Common myeloid progenitor, CD34-positive (primary cell): Measurements from ENCODE around the gene SSBP3.

Source experiments
- CTCF ChIA-PET: fragments of 350-600 bp; sonication (Branson Sonifier 250); formaldehyde crosslinking; loops from one replicate; lab custom pipeline; 2021; ENCODE audit warnings: antibody characterized with exemption; lab: Charles Lee
- POLR2A ChIA-PET: fragments of 350-600 bp; sonication (Branson Sonifier 250); formaldehyde crosslinking; loops from one replicate; lab custom pipeline; 2021; ENCODE audit warnings: antibody characterized with exemption; lab: Charles Lee
- DNase-seq, 3 donors: peaks; one replicate each; pipeline versions ENCODE4 v3.0.0 to v3.0.0-alpha.2; 2013
- H3K27ac ChIP-seq, 2 experiments: 1 replicate in 1 of 2; 2 replicates in 1 of 2; pipeline ENCODE4 v1.7.0; 2013; ENCODE audit warnings: inconsistent platforms in 2 of 2, low read length in 2 of 2, mild to moderate bottlenecking in 2 of 2, low read depth in 1 of 2, moderate library complexity in 1 of 2; ENCODE audit not compliant: severe bottlenecking in 2 of 2, insufficient read depth in 1 of 2, poor library complexity in 1 of 2
- H3K27me3 ChIP-seq, 5 experiments: replicated peaks in 2 of 5; 1 replicate in 3 of 5; 2 replicates in 2 of 5; pipeline versions ENCODE4 v1.6.1 to v1.7.0; 2013; ENCODE audit warnings: low read length in 4 of 5, mild to moderate bottlenecking in 2 of 5, moderate library complexity in 2 of 5, inconsistent platforms in 1 of 5; ENCODE audit not compliant: insufficient read depth in 5 of 5, control insufficient read depth in 4 of 5
- H3K36me3 ChIP-seq, 4 experiments: 1 replicate in 2 of 4; 2 replicates in 2 of 4; pipeline versions ENCODE4 v1.6.1 to v1.7.0; 2013; ENCODE audit warnings: low read length in 3 of 4, control low read depth in 1 of 4, mild to moderate bottlenecking in 1 of 4; ENCODE audit not compliant: control insufficient read depth in 4 of 4, insufficient read depth in 4 of 4
- H3K4me1 ChIP-seq, 4 experiments: 1 replicate in 3 of 4; 2 replicates in 1 of 4; pipeline versions ENCODE4 v1.6.1 to v1.7.1; 2013; ENCODE audit warnings: low read length in 3 of 4, mild to moderate bottlenecking in 3 of 4, control low read depth in 1 of 4, inconsistent platforms in 1 of 4, moderate library complexity in 1 of 4; ENCODE audit not compliant: control insufficient read depth in 4 of 4, insufficient read depth in 4 of 4; ENCODE audit errors: control extremely low read depth in 1 of 4
- H3K4me3 ChIP-seq, 7 experiments: 1 replicate in 4 of 7; 2 replicates in 3 of 7; pipeline versions ENCODE4 v1.5.1 to v1.7.0; 2013; ENCODE audit warnings: mild to moderate bottlenecking in 7 of 7, low read length in 6 of 7, moderate library complexity in 6 of 7, inconsistent platforms in 2 of 7, low read depth in 2 of 7, control low read depth in 1 of 7; ENCODE audit not compliant: insufficient read depth in 4 of 7, control insufficient read depth in 1 of 7; ENCODE audit errors: extremely low read depth in 1 of 7
- H3K9me3 ChIP-seq, 5 experiments: 1 replicate in 4 of 5; 2 replicates in 1 of 5; pipeline versions ENCODE4 v1.6.1 to v1.7.1; 2013; ENCODE audit warnings: low read length in 4 of 5, mild to moderate bottlenecking in 2 of 5, inconsistent platforms in 1 of 5, low read depth in 1 of 5, moderate library complexity in 1 of 5; ENCODE audit not compliant: control insufficient read depth in 4 of 5, insufficient read depth in 2 of 5; ENCODE audit errors: control extremely low read depth in 1 of 5
- WGBS: methylation state at CpG from one replicate; pipeline ENCODE4 v1.1.5; 2013; ENCODE audit not compliant: insufficient coverage; 5-methylcytosine and 5-hydroxymethylcytosine counted together

SSBP3 gene

GRCh38 chr1:54302549-54302948 is 103.6 kb downstream of the SSBP3 start:
- ChIA-PET POLR2A (no interaction called here), CTCF (no interaction called here)
- 100% methylated on average over 3 of the region's 5 CpGs for WGBS
- peaks cover 0 to 10% (median 2%) of the 10 kb centered on the region in 4 experiments for H3K36me3 ChIP-seq
- no peak overlapping the region for H3K27ac ChIP-seq
- no peak overlapping the region for H3K4me3 ChIP-seq
- no peaks in the 10 kb centered on the region for H3K9me3 ChIP-seq
- DNase-seq: no peak
- peaks cover 0 to 31% (median 25%) of the 10 kb centered on the region in 4 experiments for H3K4me1 ChIP-seq
- H3K27me3 ChIP-seq: no peaks in the 10 kb centered on the region

DNA sequence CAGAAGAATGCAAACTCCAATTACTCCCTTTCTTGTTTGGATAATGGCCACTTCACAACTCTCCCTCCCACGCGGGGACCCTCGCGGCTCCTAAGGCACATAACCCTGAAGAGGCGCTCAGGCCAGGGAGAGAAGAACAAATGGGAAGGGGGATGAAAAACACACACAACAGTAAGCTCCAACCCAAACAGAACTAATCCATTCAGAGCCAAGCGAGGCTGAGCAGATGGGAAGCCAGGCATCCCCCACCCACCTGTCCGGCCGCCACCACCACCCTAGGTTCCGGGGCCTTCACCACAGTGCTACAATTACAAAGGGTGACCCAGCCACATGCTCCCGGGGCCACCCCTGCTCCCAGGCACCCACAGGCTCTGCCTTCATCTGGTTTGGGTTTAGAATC is 104.7 kb downstream of the SSBP3 start:
- Histone ChIP-seq H3K4me1 (peaks cover 0 to 32% (median 26%) of the 10 kb centered on the region in 4 experiments), H3K27me3 (no peaks in the 10 kb centered on the region), H3K4me3 (no peak overlapping the region), H3K36me3 (peaks cover 0 to 4% (median 2%) of the 10 kb centered on the region in 4 experiments), H3K9me3 (no peaks in the 10 kb centered on the region), H3K27ac (no peak overlapping the region)
- no peak for DNase-seq
- POLR2A ChIA-PET: no interaction called here
- CTCF ChIA-PET: interaction anchor here (1.0 to 1.3 kb wide), 2 partner anchors 11 to 31 kb away, joined by 3 read pairs; no protein-coding TSS in a partner anchor
- 100% methylated on average over 10 of the region's 10 CpGs for WGBS

GRCh38 chr1:54300401-54300800 is 105.8 kb downstream of the SSBP3 start:
- peaks cover 0 to 30% (median 26%) of the 10 kb centered on the region in 4 experiments for H3K4me1 ChIP-seq
- H3K36me3 ChIP-seq: peaks cover 0 to 9% (median 2%) of the 10 kb centered on the region in 4 experiments
- DNase-seq: no peak
- no peaks in the 10 kb centered on the region for H3K27me3 ChIP-seq
- H3K4me3 ChIP-seq: no peak overlapping the region
- no peaks in the 10 kb centered on the region for H3K9me3 ChIP-seq
- ChIA-PET POLR2A (no interaction called here), CTCF (interaction anchor here (0.9 to 2.5 kb wide), 3 partner anchors 9 to 14 kb away, joined by 3 to 8 read pairs (median 5); no protein-coding TSS in a partner anchor)
- WGBS: 98% methylated on average over 7 of the region's 7 CpGs
- H3K27ac ChIP-seq: no peak overlapping the region

GRCh38 chr1:54299037-54299436 is 107.2 kb downstream of the SSBP3 start:
- Histone ChIP-seq H3K27ac (no peak overlapping the region), H3K4me3 (no peak overlapping the region), H3K36me3 (peaks cover 0 to 9% (median 0%) of the 10 kb centered on the region in 4 experiments), H3K27me3 (no peaks in the 10 kb centered on the region), H3K9me3 (no peaks in the 10 kb centered on the region), H3K4me1 (peaks cover 0 to 30% (median 26%) of the 10 kb centered on the region in 4 experiments)
- no peak for DNase-seq
- POLR2A ChIA-PET: interaction anchor here (0.6 to 1.1 kb wide), 2 partner anchors 190 to 514 kb away, joined by 3 to 6 read pairs; no protein-coding TSS in a partner anchor
- WGBS: 95% methylated on average over 3 of the region's 7 CpGs
- CTCF ChIA-PET: interaction anchor here (1.1 to 2.5 kb wide), 4 partner anchors 10 to 30 kb away, joined by 4 to 9 read pairs (median 8); no protein-coding TSS in a partner anchor

GRCh38 chr1:54298284-54299033 is 107.7 kb downstream of the SSBP3 start:
- no peak overlapping the region for H3K27ac ChIP-seq
- no peaks in the 10 kb centered on the region for H3K9me3 ChIP-seq
- DNase-seq: peak in 2 of 3 donors; percentile 35 to 44
- H3K4me3 ChIP-seq: peak overlapping the region in 3 of 7 experiments; percentile 16 to 57 (median 38)
- no peaks in the 10 kb centered on the region for H3K27me3 ChIP-seq
- H3K36me3 ChIP-seq: peaks cover 0 to 11% (median 0%) of the 10 kb centered on the region in 4 experiments
- WGBS: 18% methylated on average over 8 of the region's 20 CpGs
- peaks cover 0 to 30% (median 26%) of the 10 kb centered on the region in 4 experiments for H3K4me1 ChIP-seq
- CTCF ChIA-PET: interaction anchor here (0.8 to 2.5 kb wide), 11 partner anchors 8 to 192 kb away, joined by 3 to 9 read pairs (median 4); no protein-coding TSS in a partner anchor
- POLR2A ChIA-PET: interaction anchor here (1.1 kb wide), 1 partner anchor 191 kb away, joined by 3 read pairs; no protein-coding TSS in a partner anchor

DNA sequence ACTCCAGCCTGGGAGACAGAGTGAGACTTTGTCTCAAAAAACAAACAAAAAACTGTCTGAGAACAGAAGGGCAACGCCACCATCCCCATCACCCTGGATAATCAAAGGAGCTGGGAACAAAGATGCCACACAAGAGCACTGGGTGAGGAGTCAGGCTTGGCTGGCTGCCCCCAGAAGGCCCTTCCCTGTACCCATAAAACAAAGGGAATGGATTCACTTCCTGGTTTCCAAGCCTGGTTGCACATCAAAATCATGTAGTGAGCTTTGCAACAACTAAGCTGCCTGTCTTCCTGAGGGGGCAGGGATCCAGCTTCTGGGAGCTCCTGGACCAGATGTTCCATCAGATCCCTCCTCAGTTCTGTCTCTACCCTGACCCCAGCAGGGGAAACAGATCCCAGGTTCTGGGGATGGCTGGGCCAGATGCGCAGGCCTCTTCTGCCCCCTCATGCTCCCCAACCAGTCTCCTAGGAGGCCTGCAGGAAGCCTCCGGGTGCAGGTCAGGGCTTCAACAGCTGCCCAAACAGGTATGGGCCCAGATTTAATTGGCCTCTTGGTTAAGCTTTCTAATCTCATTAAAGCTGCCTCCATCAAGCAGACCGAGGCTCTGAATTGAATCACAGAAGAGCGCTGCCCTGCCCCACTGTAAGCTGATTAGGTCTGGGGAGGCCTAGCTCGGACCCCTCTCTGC is 108.5 kb downstream of the SSBP3 start:
- no peak for DNase-seq
- Histone ChIP-seq H3K27ac (no peak overlapping the region), H3K9me3 (no peaks in the 10 kb centered on the region), H3K36me3 (peaks cover 0 to 15% (median 0%) of the 10 kb centered on the region in 4 experiments), H3K4me3 (peak overlapping the region in 2 of 7 experiments; percentile 38 to 57), H3K4me1 (peaks cover 0 to 34% (median 26%) of the 10 kb centered on the region in 4 experiments), H3K27me3 (no peaks in the 10 kb centered on the region)
- ChIA-PET CTCF (interaction anchor here (0.8 to 1.7 kb wide), 10 partner anchors 9 to 192 kb away, joined by 3 to 9 read pairs (median 4); no protein-coding TSS in a partner anchor), POLR2A (interaction anchor here (0.6 to 1.1 kb wide), 2 partner anchors 35 to 191 kb away, joined by 3 to 5 read pairs; no protein-coding TSS in a partner anchor)
- 85% methylated on average over 4 of the region's 6 CpGs for WGBS
